ACC112 (cell line): Measurements from ENCODE around the gene RBM20.
"Not testable (repeated sequence)": the region's sequence is repeated elsewhere in the genome, so short reads cannot be mapped to it uniquely, and the experiment has no call there.

Experiments
- H2AFZ ChIP-seq: fragments of 200-600 bp; sonication (generic); one replicate; pipeline ENCODE4 v1.6.0; 2017; ENCODE audit warnings: antibody characterized with exemption, low read length; ENCODE audit not compliant: unreplicated experiment
- H3K27ac ChIP-seq: fragments of 200-600 bp; sonication (generic); 2 replicates; pipeline ENCODE4 v1.5.1; 2014; ENCODE audit warnings: low read depth, mild to moderate bottlenecking, antibody characterized with exemption, low read length, moderate library complexity
- H3K27me3 ChIP-seq: fragments of 200-600 bp; sonication (generic); 2 replicates; pipeline ENCODE4 v1.6.1; 2014; ENCODE audit warnings: mild to moderate bottlenecking, antibody characterized with exemption, low read length, moderate library complexity, mixed read lengths; ENCODE audit not compliant: insufficient read depth
- H3K36me3 ChIP-seq: fragments of 200-600 bp; sonication (generic); 2 replicates; pipeline ENCODE4 v1.6.1; 2016; ENCODE audit warnings: mild to moderate bottlenecking, antibody characterized with exemption, low read length, moderate library complexity, mixed read lengths; ENCODE audit not compliant: insufficient read depth
- H3K4me1 ChIP-seq: fragments of 200-600 bp; sonication (generic); one replicate; pipeline ENCODE4 v1.6.1; 2016; ENCODE audit warnings: low read length, mixed read lengths; ENCODE audit not compliant: insufficient read depth, unreplicated experiment, control insufficient read depth
- H3K4me3 ChIP-seq: fragments of 200-600 bp; sonication (generic); 2 replicates; pipeline ENCODE4 v1.5.1; 2014; ENCODE audit warnings: mild to moderate bottlenecking, low read depth, low read length
- H3K79me2 ChIP-seq: fragments of 200-600 bp; sonication (generic); one replicate; pipeline ENCODE4 v1.6.0; 2016; ENCODE audit warnings: low read length; ENCODE audit not compliant: control insufficient read depth, unreplicated experiment, insufficient read depth

The RBM20 gene

GRCh38 chr10:110649347-110650264, 5.5 kb downstream of the RBM20 start:
- Histone ChIP-seq H3K27ac (no peak overlapping the region), H3K79me2 (no peaks in the 10 kb centered on the region), H2AFZ (no peak overlapping the region), H3K27me3 (peaks cover 32% of the 10 kb centered on the region), H3K36me3 (no peaks in the 10 kb centered on the region), H3K4me1 (peaks cover 6% of the 10 kb centered on the region), H3K4me3 (no peak overlapping the region)

DNA sequence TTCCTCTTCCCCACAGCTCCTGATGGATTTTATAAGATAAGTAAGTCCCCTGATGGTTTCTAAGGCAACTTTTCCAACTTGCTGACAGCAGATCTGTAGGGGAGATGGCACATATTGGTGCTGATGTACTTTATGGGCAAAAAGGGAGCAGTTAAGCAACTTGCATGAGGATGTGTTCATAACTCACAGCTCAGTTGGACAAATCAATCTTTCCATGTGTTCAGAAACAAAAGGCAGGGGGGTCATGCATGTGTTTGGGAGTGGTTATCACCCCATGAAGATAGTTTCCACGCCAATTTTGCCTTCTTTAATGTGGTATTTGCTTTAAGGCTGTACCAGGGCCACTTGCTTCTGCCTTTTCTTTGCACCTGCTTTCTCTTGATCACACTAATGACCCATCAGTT, 6.1 kb downstream of the RBM20 start:
- Histone ChIP-seq H3K79me2 (no peaks in the 10 kb centered on the region), H3K27ac (no peak overlapping the region), H3K36me3 (no peaks in the 10 kb centered on the region), H3K4me1 (peaks cover 6% of the 10 kb centered on the region), H3K27me3 (peaks cover 26% of the 10 kb centered on the region), H2AFZ (no peak overlapping the region), H3K4me3 (no peak overlapping the region)

DNA sequence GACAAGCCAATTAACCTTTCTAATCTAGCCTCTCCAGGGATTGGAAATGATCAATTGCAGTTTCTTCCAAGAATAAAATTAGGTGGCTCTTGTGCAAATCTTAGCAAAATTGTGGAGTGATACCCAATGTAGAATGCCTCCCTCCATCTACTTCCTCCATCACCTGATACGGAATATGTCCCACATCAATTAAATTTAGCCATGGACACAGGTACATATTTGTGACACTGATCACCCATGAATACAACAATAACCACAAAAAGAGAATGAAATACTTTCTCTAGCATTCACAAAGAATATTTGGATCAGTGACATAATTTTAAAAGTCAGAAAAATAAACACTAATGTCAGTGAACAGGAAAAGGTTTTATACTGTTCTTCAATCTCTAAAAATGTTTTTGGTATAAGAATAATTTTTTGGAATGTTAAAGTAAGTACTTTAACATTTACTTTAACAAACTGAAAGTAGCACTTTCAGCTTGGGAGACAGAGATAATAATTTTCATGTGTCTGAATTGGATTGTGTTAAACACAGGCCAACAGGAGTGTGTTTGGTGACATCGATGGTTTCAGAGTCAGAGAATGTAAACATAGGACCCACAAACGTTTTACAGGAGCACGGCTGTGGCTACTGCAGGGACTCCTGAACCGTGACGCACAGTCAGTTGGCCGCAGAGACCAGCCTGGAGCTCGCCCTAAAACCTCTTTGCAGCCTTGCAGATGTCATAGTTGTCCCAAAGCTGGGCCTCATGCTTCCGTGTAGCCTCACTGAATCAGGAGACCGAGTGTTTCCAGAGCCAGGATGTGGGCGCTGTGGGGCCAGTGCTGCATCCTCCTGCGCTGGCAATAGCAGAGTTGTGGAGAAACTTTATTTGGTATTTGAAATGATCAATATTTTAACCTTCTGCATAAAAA, 7.2 kb downstream of the RBM20 start:
- H3K27me3 ChIP-seq = peaks cover 22% of the 10 kb centered on the region
- no peaks in the 10 kb centered on the region for H3K79me2 ChIP-seq
- no peak overlapping the region for H3K4me3 ChIP-seq
- H2AFZ ChIP-seq = peak overlapping the region; percentile 10
- H3K36me3 ChIP-seq = no peaks in the 10 kb centered on the region
- no peak overlapping the region for H3K27ac ChIP-seq
- peaks cover 6% of the 10 kb centered on the region for H3K4me1 ChIP-seq

DNA sequence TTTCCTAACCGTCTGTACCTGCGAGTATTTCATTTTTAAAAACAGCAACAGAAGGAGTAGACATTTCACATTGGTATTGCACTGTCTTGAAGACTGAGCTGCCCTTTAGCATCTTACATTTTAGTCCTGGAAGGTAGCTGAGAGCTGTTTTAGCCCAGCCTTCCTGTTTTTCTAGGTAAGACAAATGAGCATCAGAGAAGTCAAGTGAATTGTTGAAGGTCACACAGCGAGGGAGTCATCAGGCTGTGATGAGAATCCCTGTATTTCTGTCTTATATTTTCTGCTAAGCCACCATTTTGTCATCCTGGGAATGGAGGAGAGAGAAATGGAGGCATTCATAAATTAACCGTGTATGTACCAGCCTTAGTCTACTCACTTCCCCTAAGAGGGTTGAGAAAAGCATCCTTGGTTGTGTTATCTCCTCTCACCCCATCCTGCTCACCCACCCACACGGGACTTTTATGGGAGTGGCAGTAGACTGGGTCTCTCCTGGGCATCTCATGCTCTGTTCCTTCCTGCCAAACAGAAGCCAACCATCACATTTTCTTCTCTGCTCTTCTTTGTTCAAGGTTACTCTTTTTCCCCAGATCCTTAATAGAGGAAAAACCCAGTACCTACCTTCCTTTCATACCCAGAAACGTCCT, 8.5 kb downstream of the RBM20 start:
- H3K4me3 ChIP-seq = no peak overlapping the region
- H3K79me2 ChIP-seq = no peaks in the 10 kb centered on the region
- no peaks in the 10 kb centered on the region for H3K36me3 ChIP-seq
- H2AFZ ChIP-seq = no peak overlapping the region
- peaks cover 11% of the 10 kb centered on the region; the same call in 1 of the 2 replicates for H3K27me3 ChIP-seq
- H3K4me1 ChIP-seq = peaks cover 6% of the 10 kb centered on the region
- no peak overlapping the region for H3K27ac ChIP-seq

- peaks cover 8% of the 10 kb centered on the region; the same call in 1 of the 2 replicates for H3K27me3 ChIP-seq
- H3K4me3 ChIP-seq = no peak overlapping the region
- H3K36me3 ChIP-seq = no peaks in the 10 kb centered on the region
- H3K79me2 ChIP-seq = no peaks in the 10 kb centered on the region
- no peak overlapping the region for H2AFZ ChIP-seq
- no peak overlapping the region for H3K27ac ChIP-seq
- peaks cover 6% of the 10 kb centered on the region for H3K4me1 ChIP-seq
Measured at GRCh38 chr10:110655320-110655719, 11.2 kb downstream of the RBM20 start.

GRCh38 chr10:110656612-110657011, 12.5 kb downstream of the RBM20 start:
- H3K79me2 ChIP-seq = no peaks in the 10 kb centered on the region
- H3K27ac ChIP-seq = no peak overlapping the region
- H3K27me3 ChIP-seq = peaks cover 8% of the 10 kb centered on the region; the same call in 1 of the 2 replicates
- H3K4me1 ChIP-seq = peaks cover 4% of the 10 kb centered on the region
- H2AFZ ChIP-seq = no peak overlapping the region
- no peaks in the 10 kb centered on the region for H3K36me3 ChIP-seq
- H3K4me3 ChIP-seq = no peak overlapping the region

GRCh38 chr10:110657973-110658691, 14.0 kb downstream of the RBM20 start:
- no peaks in the 10 kb centered on the region for H3K79me2 ChIP-seq
- no peaks in the 10 kb centered on the region for H3K36me3 ChIP-seq
- no peak overlapping the region for H2AFZ ChIP-seq
- H3K4me1 ChIP-seq = no peaks in the 10 kb centered on the region
- H3K27ac ChIP-seq = no peak overlapping the region
- no peak overlapping the region for H3K4me3 ChIP-seq
- peaks cover 8% of the 10 kb centered on the region; the same call in 1 of the 2 replicates for H3K27me3 ChIP-seq

GRCh38 chr10:110659558-110659957, 15.4 kb downstream of the RBM20 start:
- Histone ChIP-seq H3K27me3 (no peaks in the 10 kb centered on the region), H3K27ac (no peak overlapping the region), H3K79me2 (no peaks in the 10 kb centered on the region), H3K4me3 (no peak overlapping the region), H3K36me3 (no peaks in the 10 kb centered on the region), H2AFZ (no peak overlapping the region), H3K4me1 (no peaks in the 10 kb centered on the region)

GRCh38 chr10:110660289-110660688, 16.2 kb downstream of the RBM20 start:
- not testable (repeated sequence) for H2AFZ ChIP-seq, H3K27ac ChIP-seq, H3K4me3 ChIP-seq, H3K27me3 ChIP-seq, H3K36me3 ChIP-seq, H3K4me1 ChIP-seq, H3K79me2 ChIP-seq

DNA sequence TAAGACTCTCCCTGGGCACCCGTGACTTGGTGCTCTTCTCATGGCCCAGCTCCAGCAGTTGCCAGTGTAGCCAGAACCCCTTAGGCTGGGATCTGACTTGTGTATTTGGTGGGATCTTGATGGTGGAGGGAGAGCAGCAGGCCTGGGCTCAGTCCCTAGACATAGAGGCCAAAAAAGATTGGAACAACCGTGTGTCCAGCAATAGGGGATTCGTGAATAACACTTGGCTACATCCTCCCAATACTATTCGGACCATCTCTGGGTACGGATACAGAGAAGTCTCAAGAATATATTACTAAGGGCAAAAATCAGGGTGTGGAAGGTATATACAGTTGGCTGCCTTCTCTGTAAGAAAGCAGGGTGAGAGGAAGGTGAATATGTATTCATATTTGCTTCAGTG, 17.2 kb downstream of the RBM20 start:
- H3K4me1 ChIP-seq = peaks cover 4% of the 10 kb centered on the region

More for the DNA sequence above, 17.2 kb downstream of the RBM20 start:
- H3K79me2 ChIP-seq = no peaks in the 10 kb centered on the region
- H3K27me3 ChIP-seq = no peaks in the 10 kb centered on the region
- no peaks in the 10 kb centered on the region for H3K36me3 ChIP-seq
- H3K4me3 ChIP-seq = no peak overlapping the region
- no peak overlapping the region for H3K27ac ChIP-seq
- H2AFZ ChIP-seq = no peak overlapping the region
